T-cell (primary cell): Measurements from ENCODE around the gene G6PC3. TPM values are rescaled to one million over a fixed set of nuclear protein-coding genes. Genes with fewer than 3 reads are reported as not detected.

Experiments used
- ATAC-seq, 4 experiments: fragments of 200-7000 bp in 3 of 4; fragments of 150-1000 bp in 1 of 4; cut with Tn5 transposase; replicated peaks in 1 of 4; 1 replicate in 3 of 4; 2 replicates in 1 of 4; pipeline ENCODE4 v1.10.0; 2021; ENCODE audit warnings: moderate library complexity in 3 of 4, mild to moderate bottlenecking in 2 of 4, moderate number of reproducible peaks in 1 of 4
- CTCF ChIA-PET, 2 donors: fragments of 300-600 bp; sonication (Branson Sonifier 250); formaldehyde crosslinking; loops; one replicate each; lab custom pipeline; 2022; ENCODE audit warnings: antibody characterized with exemption in 2 of 2; lab: Charles Lee
- POLR2A ChIA-PET, 2 donors: fragments of 300-600 bp; sonication (Branson Sonifier 250); formaldehyde crosslinking; loops; one replicate each; lab custom pipeline; 2022; ENCODE audit warnings: antibody characterized with exemption in 2 of 2; lab: Charles Lee
- DNase-seq, 35 experiments: peaks; one replicate each; pipeline versions ENCODE4 v3.0.0 to v3.0.0-alpha.2; 2013 to 2023
- H3K27ac ChIP-seq: one replicate; pipeline ENCODE4 v1.5.1; 2013; ENCODE audit warnings: low read length
- H3K27me3 ChIP-seq, 2 experiments: replicated peaks in 1 of 2; 1 replicate in 1 of 2; 2 replicates in 1 of 2; pipeline versions ENCODE4 v1.6.1 to v1.7.0; 2013; ENCODE audit warnings: low read length in 1 of 2, mixed read lengths in 1 of 2; ENCODE audit not compliant: control insufficient read depth in 2 of 2, insufficient read depth in 2 of 2; ENCODE audit errors: extremely low read depth in 1 of 2
- H3K36me3 ChIP-seq, 2 donors: 1 replicate in 1 of 2; 2 replicates in 1 of 2; pipeline versions ENCODE4 v1.6.1 to v1.7.0; 2013; ENCODE audit warnings: low read length in 1 of 2; ENCODE audit not compliant: control insufficient read depth in 2 of 2, insufficient read depth in 1 of 2; ENCODE audit errors: extremely low read depth in 1 of 2
- H3K4me1 ChIP-seq, 2 experiments: 1 replicate in 1 of 2; 2 replicates in 1 of 2; pipeline versions ENCODE4 v1.6.1 to v1.7.0; 2013; ENCODE audit warnings: low read length in 2 of 2, mixed read lengths in 1 of 2; ENCODE audit not compliant: insufficient read depth in 2 of 2, control insufficient read depth in 1 of 2; ENCODE audit errors: extremely low read depth in 1 of 2
- H3K4me3 ChIP-seq, 2 donors: 1 replicate in 1 of 2; 2 replicates in 1 of 2; pipeline versions ENCODE4 v1.5.1 to v1.7.0; 2013; ENCODE audit warnings: mild to moderate bottlenecking in 2 of 2, low read length in 1 of 2, moderate library complexity in 1 of 2; ENCODE audit not compliant: control insufficient read depth in 1 of 2; ENCODE audit errors: extremely low read depth in 1 of 2
- H3K9me3 ChIP-seq: 2 replicates; pipeline ENCODE4 v1.7.0; 2013
- H3K27ac Mint-ChIP-seq, 2 donors: one replicate each; pipeline ENCODE4 v1.8.0; 2020 to 2021; ENCODE audit warnings: mild to moderate bottlenecking in 2 of 2, mixed read lengths in 2 of 2
- H3K27me3 Mint-ChIP-seq, 2 donors: one replicate each; pipeline ENCODE4 v1.8.0; 2021 to 2022; ENCODE audit warnings: mixed read lengths in 2 of 2
- H3K36me3 Mint-ChIP-seq: one replicate; pipeline ENCODE4 v1.8.0; 2021; ENCODE audit warnings: mixed read lengths
- H3K4me1 Mint-ChIP-seq, 3 donors: one replicate each; pipeline ENCODE4 v1.8.0; 2020 to 2022; ENCODE audit warnings: mixed read lengths in 3 of 3, mild to moderate bottlenecking in 1 of 3
- H3K4me3 Mint-ChIP-seq, 3 donors: one replicate each; pipeline ENCODE4 v1.8.0; 2020 to 2022; ENCODE audit warnings: mild to moderate bottlenecking in 3 of 3, mixed read lengths in 3 of 3, moderate library complexity in 3 of 3
- H3K9me3 Mint-ChIP-seq, 3 donors: one replicate each; pipeline ENCODE4 v1.8.0; 2020 to 2022; ENCODE audit warnings: mixed read lengths in 3 of 3
- WGBS: methylation state at CpG from one replicate; pipeline ENCODE4 v1.1.5; 2013; ENCODE audit warnings: missing lambda C conversion rate; ENCODE audit not compliant: insufficient coverage; 5-methylcytosine and 5-hydroxymethylcytosine counted together
- total RNA-seq, 35 experiments: library from RNA in 6 of 35; stranded (reverse) in 6 of 35; fragments of 120-200 nt in 1 of 35; gene quantifications; one replicate each; pipeline versions ENCODE4 v1.2.1 to v1.2.4 and lab custom pipeline; 2013 to 2026

The G6PC3 gene
- total RNA-seq, 5 donors from 2014 or later (not counting 1 experiment from before 2014, with no cell fraction given) = 9.4 to 19.0 (median 16.2) TPM

GRCh38 chr17:44079877-44080821 is 9.6 kb downstream of the G6PC3 start:
- no peak for DNase-seq
- Mint-ChIP-seq H3K27ac (peak overlapping the region; percentile 19 to 28), H3K4me1 (no peaks in the 10 kb centered on the region), H3K4me3 (no peak overlapping the region), H3K9me3 (no peaks in the 10 kb centered on the region), H3K27me3 (no peaks in the 10 kb centered on the region), H3K36me3 (peaks cover 25% of the 10 kb centered on the region)
- 91% methylated on average over 13 of the region's 18 CpGs for WGBS
- CTCF ChIA-PET = no interaction called here
- Histone ChIP-seq H3K36me3 (peaks cover 32 to 63% of the 10 kb centered on the region in 2 donors), H3K4me3 (no peak overlapping the region), H3K9me3 (no peaks in the 10 kb centered on the region), H3K4me1 (no peaks in the 10 kb centered on the region), H3K27me3 (no peaks in the 10 kb centered on the region), H3K27ac (no peak overlapping the region)
- peak in 1 of 4 experiments; percentile 6 for ATAC-seq
- POLR2A ChIA-PET = no interaction called here

- Mint-ChIP-seq H3K9me3 (no peaks in the 10 kb centered on the region), H3K27ac (no peak overlapping the region), H3K36me3 (peaks cover 19% of the 10 kb centered on the region), H3K27me3 (no peaks in the 10 kb centered on the region), H3K4me1 (no peaks in the 10 kb centered on the region), H3K4me3 (no peak overlapping the region)
- no peak overlapping the region for H3K27ac ChIP-seq
- DNase-seq (no peak), ATAC-seq (no peak)
- 100% methylated on average over 2 of the region's 3 CpGs for WGBS
- no peaks in the 10 kb centered on the region for H3K9me3 ChIP-seq
- peaks cover 30 to 65% of the 10 kb centered on the region in 2 donors for H3K36me3 ChIP-seq
- CTCF ChIA-PET = no interaction called here
- no peaks in the 10 kb centered on the region for H3K4me1 ChIP-seq
- H3K27me3 ChIP-seq = no peaks in the 10 kb centered on the region
- POLR2A ChIA-PET = no interaction called here
- no peak overlapping the region for H3K4me3 ChIP-seq
Measured at GRCh38 chr17:44081681-44082080, 11.1 kb downstream of the G6PC3 start.

GRCh38 chr17:44082256-44082927 is 11.9 kb downstream of the G6PC3 start:
- CTCF ChIA-PET = no interaction called here
- ATAC-seq (no peak), DNase-seq (no peak)
- Histone ChIP-seq H3K27ac (no peak overlapping the region), H3K4me3 (no peak overlapping the region), H3K9me3 (no peaks in the 10 kb centered on the region), H3K36me3 (peaks cover 25 to 61% of the 10 kb centered on the region in 2 donors), H3K27me3 (no peaks in the 10 kb centered on the region), H3K4me1 (no peaks in the 10 kb centered on the region)
- Mint-ChIP-seq H3K27ac (no peak overlapping the region), H3K4me1 (peaks cover 0 to 4% (median 4%) of the 10 kb centered on the region in 3 donors), H3K36me3 (peaks cover 19% of the 10 kb centered on the region), H3K9me3 (no peaks in the 10 kb centered on the region), H3K4me3 (no peak overlapping the region), H3K27me3 (no peaks in the 10 kb centered on the region)
- 88% methylated on average over 13 of the region's 21 CpGs for WGBS
- POLR2A ChIA-PET = interaction anchor here in 1 of 2 donors (0.6 kb wide), 1 partner anchor 103 kb away, joined by 3 read pairs; no protein-coding TSS in a partner anchor

GRCh38 chr17:44083250-44083849 is 12.8 kb downstream of the G6PC3 start:
- ChIA-PET CTCF (no interaction called here), POLR2A (no interaction called here)
- Histone ChIP-seq H3K9me3 (no peaks in the 10 kb centered on the region), H3K36me3 (peaks cover 24 to 57% of the 10 kb centered on the region in 2 donors), H3K4me3 (no peak overlapping the region), H3K27me3 (no peaks in the 10 kb centered on the region), H3K27ac (no peak overlapping the region), H3K4me1 (no peaks in the 10 kb centered on the region)
- DNase-seq (no peak), ATAC-seq (no peak)
- WGBS = 89% methylated on average over 8 of the region's 12 CpGs
- Mint-ChIP-seq H3K36me3 (peaks cover 19% of the 10 kb centered on the region), H3K4me1 (peaks cover 0 to 10% (median 6%) of the 10 kb centered on the region in 3 donors), H3K9me3 (no peaks in the 10 kb centered on the region), H3K27me3 (no peaks in the 10 kb centered on the region), H3K4me3 (no peak overlapping the region), H3K27ac (no peak overlapping the region)

- Mint-ChIP-seq H3K27ac (no peak overlapping the region), H3K9me3 (no peaks in the 10 kb centered on the region), H3K36me3 (peaks cover 24% of the 10 kb centered on the region), H3K4me1 (peaks cover 0 to 13% (median 6%) of the 10 kb centered on the region in 3 donors), H3K4me3 (no peak overlapping the region), H3K27me3 (no peaks in the 10 kb centered on the region)
- Histone ChIP-seq H3K36me3 (peaks cover 27 to 58% of the 10 kb centered on the region in 2 donors), H3K4me3 (no peak overlapping the region), H3K27me3 (no peaks in the 10 kb centered on the region), H3K27ac (no peak overlapping the region), H3K4me1 (no peaks in the 10 kb centered on the region), H3K9me3 (no peaks in the 10 kb centered on the region)
- ChIA-PET POLR2A (no interaction called here), CTCF (no interaction called here)
- DNase-seq (peak in 4 of 35 experiments; percentile 17 to 33 (median 22)), ATAC-seq (peak in 1 of 4 experiments; percentile 11)
- WGBS = 40% methylated on average over 1 of the region's 10 CpGs
Measured at GRCh38 chr17:44084131-44084538, 13.6 kb downstream of the G6PC3 start.

GRCh38 chr17:44084921-44085320 is 14.4 kb downstream of the G6PC3 start:
- H3K4me1 Mint-ChIP-seq = peaks cover 0 to 13% (median 6%) of the 10 kb centered on the region in 3 donors
- no peaks in the 10 kb centered on the region for H3K9me3 Mint-ChIP-seq
- H3K4me3 ChIP-seq = no peak overlapping the region
- no peak overlapping the region for H3K27ac Mint-ChIP-seq
- no peak overlapping the region for H3K27ac ChIP-seq
- H3K36me3 Mint-ChIP-seq = peaks cover 24% of the 10 kb centered on the region
- no peaks in the 10 kb centered on the region for H3K9me3 ChIP-seq
- WGBS = 94% methylated on average over 7 of the region's 7 CpGs
- no peaks in the 10 kb centered on the region for H3K27me3 Mint-ChIP-seq
- no peak for DNase-seq
- no peak for ATAC-seq
- no peaks in the 10 kb centered on the region for H3K27me3 ChIP-seq
- ChIA-PET POLR2A (interaction anchor here in 1 of 2 donors (0.6 kb wide), 1 partner anchor 15 kb away, joined by 3 read pairs; no protein-coding TSS in a partner anchor), CTCF (no interaction called here)
- H3K4me1 ChIP-seq = no peaks in the 10 kb centered on the region
- H3K4me3 Mint-ChIP-seq = no peak overlapping the region
- peaks cover 27 to 55% of the 10 kb centered on the region in 2 donors for H3K36me3 ChIP-seq
